Epidermal melanocyte (primary cell): ENCODE data around the gene AP1M1.
"Not testable (repeated sequence)": the region's sequence is repeated elsewhere in the genome, so short reads cannot be mapped to it uniquely, and the experiment has no call there.

Experiments
- DNase-seq: peaks from one replicate; pipeline ENCODE4 v3.0.0; 2011; ENCODE audit warnings: low spot score; ENCODE audit not compliant: insufficient read length

The AP1M1 gene

GRCh38 chr19:16197622-16198369 lies at the start of gene AP1M1:
Gene AP1M1 (plus strand): TSS chr19:16197911. CDS start chr19:16198027, 116 bp downstream.
- peak; percentile 98 for DNase-seq

GRCh38 chr19:16148443-16149229 lies 49.1 kb upstream of the AP1M1 start:
- DNase-seq: no peak

GRCh38 chr19:16153582-16154336 lies 44.0 kb upstream of the AP1M1 start:
- no peak for DNase-seq

- no peak for DNase-seq
These were observed 43.2 kb upstream of the AP1M1 start for GRCh38 chr19:16154557-16154956.

GRCh38 chr19:16155128-16155527 lies 42.6 kb upstream of the AP1M1 start:
- no peak for DNase-seq

GRCh38 chr19:16156904-16157303 lies 40.8 kb upstream of the AP1M1 start:
- DNase-seq: no peak

GRCh38 chr19:16157601-16158000 lies 40.1 kb upstream of the AP1M1 start:
- DNase-seq: no peak

- no peak for DNase-seq
These were observed 38.1 kb upstream of the AP1M1 start for GRCh38 chr19:16159655-16160054.

GRCh38 chr19:16160445-16160942 lies 37.2 kb upstream of the AP1M1 start:
- no peak for DNase-seq

GRCh38 chr19:16160943-16161560 lies 36.7 kb upstream of the AP1M1 start:
- DNase-seq: no peak

GRCh38 chr19:16161840-16162239 lies 35.9 kb upstream of the AP1M1 start:
- DNase-seq: no peak

- no peak for DNase-seq
These were observed 33.4 kb upstream of the AP1M1 start for GRCh38 chr19:16164222-16164890.

GRCh38 chr19:16166417-16166816 lies 31.3 kb upstream of the AP1M1 start:
- no peak for DNase-seq

- DNase-seq: no peak
These were observed 30.7 kb upstream of the AP1M1 start for GRCh38 chr19:16167055-16167454.

GRCh38 chr19:16168465-16169081 lies 29.1 kb upstream of the AP1M1 start:
- DNase-seq: no peak

- no peak for DNase-seq
These were observed 27.6 kb upstream of the AP1M1 start for GRCh38 chr19:16170134-16170533.

GRCh38 chr19:16175954-16176353 lies 21.8 kb upstream of the AP1M1 start:
- DNase-seq: no peak

GRCh38 chr19:16178866-16179265 lies 18.8 kb upstream of the AP1M1 start:
- DNase-seq: not testable (repeated sequence)

GRCh38 chr19:16180611-16181010 lies 17.1 kb upstream of the AP1M1 start:
- DNase-seq: no peak

- no peak for DNase-seq
These were observed 13.0 kb upstream of the AP1M1 start for GRCh38 chr19:16184665-16185122.
